UCSD-AML1 (cell line): Measurements from ENCODE around the gene CALHM2.

ENCODE experiments used
- DNase-seq: peaks from one replicate; lab custom pipeline; 2025; ENCODE audit not compliant: unreplicated experiment; lab: John Stamatoyannopoulos, UW

CALHM2 gene

GRCh38 chr10:103476046-103476768 lies 24.0 kb upstream of the CALHM2 start:
- DNase-seq: peak; percentile 65

- no peak for DNase-seq
Measured at GRCh38 chr10:103475437-103475836, 23.3 kb upstream of the CALHM2 start.

GRCh38 chr10:103474077-103474476 lies 21.9 kb upstream of the CALHM2 start:
- DNase-seq: no peak

GRCh38 chr10:103473261-103473671 lies 21.1 kb upstream of the CALHM2 start:
- DNase-seq: no peak

- no peak for DNase-seq
Measured at GRCh38 chr10:103472005-103472404, 19.8 kb upstream of the CALHM2 start.

- peak; percentile 83 for DNase-seq
Measured at GRCh38 chr10:103470761-103471653, 18.8 kb upstream of the CALHM2 start.

GRCh38 chr10:103469201-103469600 lies 17.0 kb upstream of the CALHM2 start:
- DNase-seq: no peak

GRCh38 chr10:103467406-103467805 lies 15.2 kb upstream of the CALHM2 start:
- DNase-seq: no peak

- DNase-seq: no peak
Measured at GRCh38 chr10:103466734-103467133, 14.6 kb upstream of the CALHM2 start.

GRCh38 chr10:103465411-103466179 lies 13.4 kb upstream of the CALHM2 start:
- DNase-seq: no peak

- no peak for DNase-seq
Measured at GRCh38 chr10:103463499-103463898, 11.3 kb upstream of the CALHM2 start.

- DNase-seq: no peak
Measured at GRCh38 chr10:103459615-103460014, 7.4 kb upstream of the CALHM2 start.

- no peak for DNase-seq
Measured at GRCh38 chr10:103458720-103459119, 6.5 kb upstream of the CALHM2 start, which contains the start of gene CALHM1. TSS of gene CALHM1 (minus strand) at chr10:103458900. CDS start at chr10:103458751, 149 bp downstream.

- DNase-seq: no peak
Measured at GRCh38 chr10:103457896-103458583, 5.9 kb upstream of the CALHM2 start.

- no peak for DNase-seq
Measured at GRCh38 chr10:103457176-103457712, 5.1 kb upstream of the CALHM2 start.

- DNase-seq: no peak
Measured at GRCh38 chr10:103456074-103456660, 4.0 kb upstream of the CALHM2 start.

- no peak for DNase-seq
Measured at GRCh38 chr10:103455235-103455634, 3.1 kb upstream of the CALHM2 start.

- no peak for DNase-seq
Measured at GRCh38 chr10:103454026-103454425, 1.9 kb upstream of the CALHM2 start.

- no peak for DNase-seq
Measured at GRCh38 chr10:103452506-103453230, 498 bp upstream of the CALHM2 start.
